ENCODE measurements around the gene FFAR1. TPM values are rescaled to one million over a fixed set of nuclear protein-coding genes. Genes with fewer than 3 reads are reported as not detected.

Gene FFAR1
- total and polyA plus RNA-seq, 2 donors: 0.05 TPM

GRCh38 chr19:35320065-35320713 lies 27.5 kb upstream of the FFAR1 start:
- Histone ChIP-seq H3K27ac (ENCODE audit: low read depth in 1 of 2, low read length in 1 of 2) (no peak overlapping the region), H3K4me3 (ENCODE audit: low read length in 2 of 2) (no peak overlapping the region), H3K9me3 (ENCODE audit: control insufficient read depth in 2 of 2, insufficient read depth in 1 of 2, low read length in 1 of 2) (no peaks in the 10 kb centered on the region), H3K27me3 (ENCODE audit: control insufficient read depth in 2 of 2, insufficient read depth in 1 of 2, low read length in 1 of 2) (no peaks in the 10 kb centered on the region), H3K36me3 (ENCODE audit: control insufficient read depth in 2 of 2, insufficient read depth in 2 of 2, low read length in 1 of 2) (no peaks in the 10 kb centered on the region), H3K4me1 (ENCODE audit: control insufficient read depth in 2 of 2, insufficient read depth in 2 of 2, low read length in 2 of 2) (peaks cover 0 to 3% of the 10 kb centered on the region in 2 donors)
- DNase-seq (ENCODE audit: low read depth in 6 of 9, low spot score in 9 of 9): no peak
- WGBS: 46% methylated on average over 12 of the region's 12 CpGs

GRCh38 chr19:35321291-35321690 lies 26.4 kb upstream of the FFAR1 start:
- H3K36me3 ChIP-seq (ENCODE audit: control insufficient read depth in 2 of 2, insufficient read depth in 2 of 2, low read length in 1 of 2): no peaks in the 10 kb centered on the region
- no peaks in the 10 kb centered on the region for H3K27me3 ChIP-seq (ENCODE audit: control insufficient read depth in 2 of 2, insufficient read depth in 1 of 2, low read length in 1 of 2)
- no peak for DNase-seq (ENCODE audit: low read depth in 6 of 9, low spot score in 9 of 9)
- H3K9me3 ChIP-seq (ENCODE audit: control insufficient read depth in 2 of 2, insufficient read depth in 1 of 2, low read length in 1 of 2): no peaks in the 10 kb centered on the region
- H3K27ac ChIP-seq (ENCODE audit: low read depth in 1 of 2, low read length in 1 of 2): no peak overlapping the region
- peaks cover 0 to 3% of the 10 kb centered on the region in 2 donors for H3K4me1 ChIP-seq (ENCODE audit: control insufficient read depth in 2 of 2, insufficient read depth in 2 of 2, low read length in 2 of 2)
- H3K4me3 ChIP-seq (ENCODE audit: low read length in 2 of 2): no peak overlapping the region
- 96% methylated on average over 2 of the region's 2 CpGs for WGBS

- 99% methylated on average over 9 of the region's 9 CpGs for WGBS
- no peaks in the 10 kb centered on the region for H3K36me3 ChIP-seq (ENCODE audit: control insufficient read depth in 2 of 2, insufficient read depth in 2 of 2, low read length in 1 of 2)
- H3K4me3 ChIP-seq (ENCODE audit: low read length in 2 of 2): no peak overlapping the region
- no peak overlapping the region for H3K27ac ChIP-seq (ENCODE audit: low read depth in 1 of 2, low read length in 1 of 2)
- DNase-seq (ENCODE audit: low read depth in 6 of 9, low spot score in 9 of 9): no peak
- H3K27me3 ChIP-seq (ENCODE audit: control insufficient read depth in 2 of 2, insufficient read depth in 1 of 2, low read length in 1 of 2): no peaks in the 10 kb centered on the region
- no peaks in the 10 kb centered on the region for H3K9me3 ChIP-seq (ENCODE audit: control insufficient read depth in 2 of 2, insufficient read depth in 1 of 2, low read length in 1 of 2)
- peaks cover 0 to 3% of the 10 kb centered on the region in 2 donors for H3K4me1 ChIP-seq (ENCODE audit: control insufficient read depth in 2 of 2, insufficient read depth in 2 of 2, low read length in 2 of 2)
These were observed 25.7 kb upstream of the FFAR1 start for GRCh38 chr19:35322014-35322413.

GRCh38 chr19:35327642-35328041 lies 20.1 kb upstream of the FFAR1 start:
- Histone ChIP-seq H3K27me3 (ENCODE audit: control insufficient read depth in 2 of 2, insufficient read depth in 1 of 2, low read length in 1 of 2) (peaks cover 0 to 3% of the 10 kb centered on the region in 2 donors), H3K4me3 (ENCODE audit: low read length in 2 of 2) (no peak overlapping the region), H3K9me3 (ENCODE audit: control insufficient read depth in 2 of 2, insufficient read depth in 1 of 2, low read length in 1 of 2) (no peaks in the 10 kb centered on the region), H3K27ac (ENCODE audit: low read depth in 1 of 2, low read length in 1 of 2) (no peak overlapping the region), H3K4me1 (ENCODE audit: control insufficient read depth in 2 of 2, insufficient read depth in 2 of 2, low read length in 2 of 2) (no peaks in the 10 kb centered on the region), H3K36me3 (ENCODE audit: control insufficient read depth in 2 of 2, insufficient read depth in 2 of 2, low read length in 1 of 2) (no peaks in the 10 kb centered on the region)
- WGBS: 94% methylated on average over 4 of the region's 4 CpGs
- no peak for DNase-seq (ENCODE audit: low read depth in 6 of 9, low spot score in 9 of 9)

GRCh38 chr19:35328851-35329285 lies 18.8 kb upstream of the FFAR1 start, which contains the start of gene CD22:
Gene CD22 (plus strand): TSS chr19:35329187. CDS start chr19:35332041, 2,854 bp downstream.
- Histone ChIP-seq H3K4me1 (ENCODE audit: control insufficient read depth in 2 of 2, insufficient read depth in 2 of 2, low read length in 2 of 2) (no peaks in the 10 kb centered on the region), H3K27ac (ENCODE audit: low read depth in 1 of 2, low read length in 1 of 2) (no peak within 1 kb of the TSS), H3K9me3 (ENCODE audit: control insufficient read depth in 2 of 2, insufficient read depth in 1 of 2, low read length in 1 of 2) (no peaks in the 10 kb centered on the region), H3K27me3 (ENCODE audit: control insufficient read depth in 2 of 2, insufficient read depth in 1 of 2, low read length in 1 of 2) (peaks cover 0 to 3% of the 10 kb centered on the region in 2 donors), H3K4me3 (ENCODE audit: low read length in 2 of 2) (no peak within 1 kb of the TSS), H3K36me3 (ENCODE audit: control insufficient read depth in 2 of 2, insufficient read depth in 2 of 2, low read length in 1 of 2) (no peaks in the 10 kb centered on the region)
- WGBS: 11% methylated on average over 12 of the region's 12 CpGs
- DNase-seq (ENCODE audit: low read depth in 6 of 9, low spot score in 9 of 9): no peak

- Histone ChIP-seq H3K36me3 (ENCODE audit: control insufficient read depth in 2 of 2, insufficient read depth in 2 of 2, low read length in 1 of 2) (no peaks in the 10 kb centered on the region), H3K4me1 (ENCODE audit: control insufficient read depth in 2 of 2, insufficient read depth in 2 of 2, low read length in 2 of 2) (no peaks in the 10 kb centered on the region), H3K27ac (ENCODE audit: low read depth in 1 of 2, low read length in 1 of 2) (no peak overlapping the region), H3K4me3 (ENCODE audit: low read length in 2 of 2) (no peak overlapping the region), H3K27me3 (ENCODE audit: control insufficient read depth in 2 of 2, insufficient read depth in 1 of 2, low read length in 1 of 2) (peaks cover 0 to 3% of the 10 kb centered on the region in 2 donors), H3K9me3 (ENCODE audit: control insufficient read depth in 2 of 2, insufficient read depth in 1 of 2, low read length in 1 of 2) (no peaks in the 10 kb centered on the region)
- 75% methylated on average over 4 of the region's 4 CpGs for WGBS
- no peak for DNase-seq (ENCODE audit: low read depth in 6 of 9, low spot score in 9 of 9)
These were observed 18.4 kb upstream of the FFAR1 start for GRCh38 chr19:35329323-35329722.

- no peaks in the 10 kb centered on the region for H3K36me3 ChIP-seq (ENCODE audit: control insufficient read depth in 2 of 2, insufficient read depth in 2 of 2, low read length in 1 of 2)
- H3K27me3 ChIP-seq (ENCODE audit: control insufficient read depth in 2 of 2, insufficient read depth in 1 of 2, low read length in 1 of 2): peaks cover 0 to 3% of the 10 kb centered on the region in 2 donors
- no peak overlapping the region for H3K4me3 ChIP-seq (ENCODE audit: low read length in 2 of 2)
- no peak overlapping the region for H3K27ac ChIP-seq (ENCODE audit: low read depth in 1 of 2, low read length in 1 of 2)
- DNase-seq (ENCODE audit: low read depth in 6 of 9, low spot score in 9 of 9): no peak
- no peaks in the 10 kb centered on the region for H3K9me3 ChIP-seq (ENCODE audit: control insufficient read depth in 2 of 2, insufficient read depth in 1 of 2, low read length in 1 of 2)
- 58% methylated on average over 7 of the region's 7 CpGs for WGBS
- H3K4me1 ChIP-seq (ENCODE audit: control insufficient read depth in 2 of 2, insufficient read depth in 2 of 2, low read length in 2 of 2): no peaks in the 10 kb centered on the region
These were observed 17.2 kb upstream of the FFAR1 start for GRCh38 chr19:35330475-35330874.

- WGBS: 94% methylated on average over 14 of the region's 14 CpGs
- Histone ChIP-seq H3K27me3 (ENCODE audit: control insufficient read depth in 2 of 2, insufficient read depth in 1 of 2, low read length in 1 of 2) (peaks cover 0 to 3% of the 10 kb centered on the region in 2 donors), H3K9me3 (ENCODE audit: control insufficient read depth in 2 of 2, insufficient read depth in 1 of 2, low read length in 1 of 2) (no peaks in the 10 kb centered on the region), H3K4me3 (ENCODE audit: low read length in 2 of 2) (no peak overlapping the region), H3K4me1 (ENCODE audit: control insufficient read depth in 2 of 2, insufficient read depth in 2 of 2, low read length in 2 of 2) (no peaks in the 10 kb centered on the region), H3K36me3 (ENCODE audit: control insufficient read depth in 2 of 2, insufficient read depth in 2 of 2, low read length in 1 of 2) (no peaks in the 10 kb centered on the region), H3K27ac (ENCODE audit: low read depth in 1 of 2, low read length in 1 of 2) (no peak overlapping the region)
- DNase-seq (ENCODE audit: low read depth in 6 of 9, low spot score in 9 of 9): no peak
These were observed 16.0 kb upstream of the FFAR1 start for GRCh38 chr19:35331551-35332214.

GRCh38 chr19:35332817-35333216 lies 14.9 kb upstream of the FFAR1 start:
- peak in 1 of 9 donors; percentile 19 for DNase-seq (ENCODE audit: low read depth in 6 of 9, low spot score in 9 of 9)
- no peak overlapping the region for H3K4me3 ChIP-seq (ENCODE audit: low read length in 2 of 2)
- H3K9me3 ChIP-seq (ENCODE audit: control insufficient read depth in 2 of 2, insufficient read depth in 1 of 2, low read length in 1 of 2): no peaks in the 10 kb centered on the region
- WGBS: 26% methylated on average over 12 of the region's 12 CpGs
- peaks cover 0 to 3% of the 10 kb centered on the region in 2 donors for H3K27me3 ChIP-seq (ENCODE audit: control insufficient read depth in 2 of 2, insufficient read depth in 1 of 2, low read length in 1 of 2)
- H3K36me3 ChIP-seq (ENCODE audit: control insufficient read depth in 2 of 2, insufficient read depth in 2 of 2, low read length in 1 of 2): no peaks in the 10 kb centered on the region
- H3K27ac ChIP-seq (ENCODE audit: low read depth in 1 of 2, low read length in 1 of 2): no peak overlapping the region
- H3K4me1 ChIP-seq (ENCODE audit: control insufficient read depth in 2 of 2, insufficient read depth in 2 of 2, low read length in 2 of 2): no peaks in the 10 kb centered on the region

Measured in thymus (tissue), 11 donors.